ENCODE measurements around the gene F2RL3. TPM values are rescaled to one million over a fixed set of nuclear protein-coding genes. Genes with fewer than 3 reads are reported as not detected.
A peak's percentile ranks its signal among the peaks of the same experiment; 100 is the strongest.

The F2RL3 gene
- total and polyA plus RNA-seq, 9 of the 15 experiments (the other 6 are each of a cell fraction or from before 2014, with no cell fraction given) = 1.4 to 27.6 (median 11.9) TPM

- H3K27me3 ChIP-seq (ENCODE audit: control insufficient read depth in 2 of 2, insufficient read depth in 2 of 2, low read length in 2 of 2) = peaks cover 4 to 9% of the 10 kb centered on the region in 2 experiments; a peak in 2 of 5 replicates
- no peaks in the 10 kb centered on the region for H3K79me2 ChIP-seq (ENCODE audit: control insufficient read depth, insufficient read depth, low read length)
- 0 out of 2 replicates have a peak, but pooled peaks cover 4% of the 10 kb centered on the region for H3K9me3 ChIP-seq (replicated peaks; ENCODE audit: control insufficient read depth, insufficient read depth, low read depth, low read length)
- peak overlapping the region in 1 of 2 experiments; percentile 38; a peak in 2 of 4 replicates for H3K9ac ChIP-seq (ENCODE audit: insufficient read depth in 1 of 2, low read depth in 2 of 2, low read length in 2 of 2)
- in situ Hi-C loops (cut with MboI) (no loop called here), intact Hi-C loops (cut with micrococcal nuclease) (no loop called here)
- BruUV-seq (replicated peaks) = no TSS peak
- H3K4me2 ChIP-seq (ENCODE audit: insufficient read depth, low read length) = peak overlapping the region; percentile 59
- no peaks in the 10 kb centered on the region for H4K20me1 ChIP-seq (replicated peaks; ENCODE audit: control insufficient read depth, insufficient read depth, low read length)
- H3K4me1 ChIP-seq (replicated peaks in 1 of 2; ENCODE audit: control insufficient read depth in 2 of 2, insufficient read depth in 2 of 2, low read length in 2 of 2) = peaks cover 17 to 32% of the 10 kb centered on the region in 2 experiments; a peak in 4 of 5 replicates
- DNase-seq (ENCODE audit: extremely low read depth in 1 of 4, low spot score in 3 of 4) (peak; percentile 88 to 96 (median 90)), FAIRE-seq (peak; percentile 99), ATAC-seq (peak; percentile 95)
- 22% methylated on average over 11 of the region's 12 CpGs for WGBS (ENCODE audit: insufficient coverage, low coverage, missing lambda C conversion rate)
- H3K36me3 ChIP-seq (ENCODE audit: control insufficient read depth, insufficient read depth, low read length) = no peaks in the 10 kb centered on the region
- H3K9me1 ChIP-seq (ENCODE audit: control insufficient read depth, insufficient read depth, low read length) = no peaks in the 10 kb centered on the region
- no peak overlapping the region for H3K4me3 ChIP-seq
- peak overlapping the region; percentile 1; the same call in 1 of the 3 replicates for H3K27ac ChIP-seq (ENCODE audit: extremely low read depth, low read depth, low read length)
- ChIA-PET CTCF (ENCODE audit: low intra/inter-chr PET ratio) (interaction anchor here (0.6 kb wide), 1 partner anchor 19 kb away, joined by 7 read pairs; no protein-coding TSS in a partner anchor), POLR2A (interaction anchor here (0.5 to 1.2 kb wide), 4 partner anchors 9 to 853 kb away, joined by 3 to 5 read pairs (median 4); no protein-coding TSS in a partner anchor)
- H2AFZ ChIP-seq (ENCODE audit: low read depth, low read length) = peak overlapping the region; percentile 54; the same call in 1 of the 2 replicates
- peak; percentile 12; the same call in 1 of the 2 replicates for TF ChIP-seq TAL1 (IDR thresholded peaks at IDR 0.05)
- TF ChIP-seq RFX5 (IDR thresholded peaks at IDR 0.05; ENCODE audit: low read depth, low read length) = no peak
- TF ChIP-seq U2AF2 (optimal IDR thresholded peaks at IDR 0.05; ENCODE audit: low read depth, low read length) = no peak
- TF ChIP-seq NFE2 (IDR thresholded peaks at IDR 0.05; ENCODE audit: low read depth) = peak; percentile 39; the same call in 1 of the 2 replicates
- peak; percentile 75 for TF ChIP-seq TFAP4 (CRISPR knock-in tag; IDR thresholded peaks at IDR 0.05; ENCODE audit: borderline replicate concordance)
- no peak for TF ChIP-seq BCOR (IDR thresholded peaks at IDR 0.05)
- TF ChIP-seq CTCF (IDR thresholded peaks at IDR 0.05 in 2 of 3, conservative IDR thresholded peaks at IDR 0.05 in 1 of 3; ENCODE audit: insufficient read depth in 2 of 3, low read depth in 1 of 3, low read length in 3 of 3) = 0 out of 6 replicates have a peak, but pooled peaks of 1 of the 3 experiments have one; percentile 23
- no peak for TF ChIP-seq TAF7 (tag; IDR thresholded peaks at IDR 0.05)
- TF ChIP-seq TOE1 (IDR thresholded peaks at IDR 0.05; ENCODE audit: borderline replicate concordance) = no peak
- TF ChIP-seq TOE1 (CRISPR knock-in tag; IDR thresholded peaks at IDR 0.05; ENCODE audit: borderline replicate concordance, low read depth) = no peak
- peak in 1 of 2 experiments; percentile 25; a peak in 2 of 4 replicates for TF ChIP-seq NRF1 (conservative IDR thresholded peaks at IDR 0.05 in 1 of 2, IDR thresholded peaks at IDR 0.05 in 1 of 2)
- peak; percentile 87 for TF ChIP-seq NFIC (IDR thresholded peaks at IDR 0.05)
- TF ChIP-seq ZBTB2 (IDR thresholded peaks at IDR 0.05) = peak; percentile 21; the same call in 1 of the 2 replicates
- TF ChIP-seq BRD9 (IDR thresholded peaks at IDR 0.05; ENCODE audit: low read depth, partially characterized antibody) = no peak
- no peak for TF ChIP-seq TRIM28 (IDR thresholded peaks at IDR 0.05)
- peak; percentile 74 for TF ChIP-seq FOSL1 (tag; conservative IDR thresholded peaks at IDR 0.05)
- peak; percentile 49; the same call in 1 of the 2 replicates for TF ChIP-seq JUN (IDR thresholded peaks at IDR 0.05; ENCODE audit: borderline replicate concordance, low read depth, low read length)
- TF ChIP-seq JUN (CRISPR knock-in tag; IDR thresholded peaks at IDR 0.05; ENCODE audit: borderline replicate concordance) = no peak
- TF ChIP-seq ARID1B (IDR thresholded peaks at IDR 0.05) = peak; percentile 69
Measured at GRCh38 chr19:16920816-16921529, 32.2 kb downstream of the F2RL3 start.
